HAP-1 (cell line): ENCODE measurements around the gene ZDHHC11.
"Not testable (repeated sequence)": the region's sequence is repeated elsewhere in the genome, so short reads cannot be mapped to it uniquely, and the experiment has no call there.

Source experiments
- DNase-seq, 2 experiments: peaks; one replicate each; pipeline ENCODE4 v3.0.0-alpha.2; 2016 to 2020; ENCODE audit warnings: low spot score in 2 of 2
- H3K27me3 ChIP-seq: fragments of 250-450 bp; sonication (Bioruptor Pico); 2 replicates; pipeline ENCODE4 v1.5.1; 2020; ENCODE audit warnings: low read depth, mild to moderate bottlenecking, moderate library complexity
- H3K36me3 ChIP-seq: fragments of 250-450 bp; sonication (Bioruptor Pico); replicated peaks from 2 replicates; pipeline ENCODE4 v1.5.1; 2020; ENCODE audit warnings: mild to moderate bottlenecking
- H3K4me1 ChIP-seq: fragments of 250-450 bp; sonication (Bioruptor Pico); 2 replicates; pipeline ENCODE4 v1.5.1; 2020; ENCODE audit warnings: mild to moderate bottlenecking
- H3K4me3 ChIP-seq: fragments of 250-450 bp; sonication (Bioruptor Pico); 2 replicates; pipeline ENCODE4 v1.5.1; 2020; ENCODE audit warnings: mild to moderate bottlenecking, moderate library complexity
- H3K9me3 ChIP-seq: fragments of 250-450 bp; sonication (Bioruptor Pico); 2 replicates; pipeline ENCODE4 v1.5.1; 2020; ENCODE audit warnings: mild to moderate bottlenecking, moderate library complexity
- in situ Hi-C: fragments of 300-500 bp; cut with MboI; formaldehyde crosslinking; loops from 3 replicates; pipeline ENCODE4 v1.14.3; 2020; ENCODE audit warnings: low sequenced_read_pairs, inconsistent platforms, mixed read lengths

Gene ZDHHC11

GRCh38 chr5:783049-783802 lies 67.6 kb downstream of the ZDHHC11 start:
- H3K4me1 ChIP-seq, H3K27me3 ChIP-seq, H3K4me3 ChIP-seq, H3K36me3 ChIP-seq, H3K9me3 ChIP-seq, in situ Hi-C loops: not testable (repeated sequence)
- peak in 1 of 2 experiments; percentile 88 for DNase-seq

DNA sequence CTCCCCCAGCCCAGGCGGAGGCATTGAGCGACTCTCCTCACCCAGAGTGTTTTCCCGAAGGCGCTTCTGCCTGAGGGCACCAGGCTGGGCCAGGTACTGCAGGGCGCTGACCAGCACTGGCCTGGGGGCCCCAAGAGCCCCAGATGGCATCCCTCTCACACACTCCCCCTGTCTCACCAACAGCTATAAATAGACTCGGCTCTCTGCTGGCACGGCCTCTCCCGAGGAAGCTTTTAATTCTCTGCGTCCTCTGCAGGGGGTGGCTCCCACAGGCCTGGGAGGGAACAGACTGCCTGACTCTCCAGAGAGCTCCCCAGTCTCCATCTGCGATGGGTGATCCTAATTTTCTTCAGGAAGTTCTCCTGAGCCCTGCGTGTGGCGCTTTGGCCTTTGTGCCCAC lies 68.4 kb downstream of the ZDHHC11 start:
- in situ Hi-C loops: not testable (repeated sequence)

DNA sequence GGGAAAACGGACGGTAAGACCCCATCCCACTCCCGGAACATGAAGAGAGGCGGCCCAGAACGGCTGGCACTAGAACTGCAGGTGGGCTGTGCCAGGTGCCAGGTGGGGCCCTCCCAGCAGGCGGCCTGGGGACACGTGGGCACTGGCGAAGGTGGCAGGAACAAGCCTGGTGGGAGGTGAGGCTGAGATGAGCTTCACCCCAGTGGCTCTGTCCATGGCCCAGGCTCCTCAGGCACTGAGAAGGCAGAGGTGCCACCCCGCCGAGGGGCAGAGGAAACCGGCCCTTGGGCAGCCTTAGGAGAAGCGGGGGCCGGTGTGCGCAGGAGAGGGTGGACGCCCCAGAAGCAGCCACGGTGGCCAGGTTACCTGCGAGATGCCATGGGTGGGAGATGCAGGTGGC lies 70.2 kb downstream of the ZDHHC11 start:
- H3K36me3 ChIP-seq: not testable (repeated sequence)

More for the DNA sequence above, 68.4 kb downstream of the ZDHHC11 start:
- not testable (repeated sequence) for H3K36me3 ChIP-seq, DNase-seq, H3K27me3 ChIP-seq, H3K9me3 ChIP-seq, H3K4me3 ChIP-seq, H3K4me1 ChIP-seq

DNA sequence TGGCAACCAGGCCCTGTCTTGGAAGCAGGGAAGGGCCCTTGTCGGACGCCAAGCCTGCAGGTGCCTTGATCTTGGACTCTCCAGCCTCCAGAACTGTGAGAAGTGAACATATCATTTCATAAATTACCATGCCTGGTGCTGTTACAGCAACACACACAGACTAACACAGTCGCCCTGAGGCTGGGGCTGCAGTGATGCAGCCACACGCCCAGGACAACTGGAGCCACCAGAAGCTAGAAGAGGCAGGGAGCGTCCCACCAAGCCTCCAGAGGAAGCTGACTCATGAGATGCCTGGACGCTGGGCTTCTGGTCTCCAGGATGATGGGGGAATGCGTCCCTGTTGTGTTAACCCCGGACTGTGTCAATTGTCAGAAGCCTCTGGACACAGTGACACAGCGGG lies 71.8 kb downstream of the ZDHHC11 start:
- not testable (repeated sequence) for H3K27me3 ChIP-seq, H3K4me3 ChIP-seq
- in situ Hi-C loops: loop anchor here (5.0 kb wide), 1 partner anchor 97 kb away; no protein-coding TSS in a partner anchor

More for the DNA sequence above, 70.2 kb downstream of the ZDHHC11 start:
- H3K27me3 ChIP-seq, in situ Hi-C loops, H3K9me3 ChIP-seq, H3K4me1 ChIP-seq, H3K4me3 ChIP-seq, DNase-seq: not testable (repeated sequence)

DNA sequence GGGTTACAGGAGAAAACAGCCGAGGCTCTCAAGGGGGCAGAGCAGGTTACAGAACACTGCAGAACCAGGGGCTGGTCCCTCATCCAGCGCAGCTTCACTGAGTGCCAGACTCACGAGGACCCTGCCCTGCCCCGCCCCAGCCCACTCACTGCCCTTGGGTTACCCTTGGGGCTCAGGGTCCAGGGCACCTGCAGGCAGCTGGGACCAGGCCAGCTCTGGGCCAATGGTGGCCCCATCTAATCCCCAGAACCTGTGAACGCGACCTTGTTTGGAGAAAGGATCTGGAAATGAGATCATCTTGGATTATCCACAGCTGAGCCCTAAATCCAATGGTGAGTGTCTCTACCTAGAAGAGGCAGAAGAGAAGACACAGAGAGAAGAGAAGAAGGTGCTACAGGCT lies 72.4 kb downstream of the ZDHHC11 start:
- H3K4me1 ChIP-seq, H3K9me3 ChIP-seq, H3K4me3 ChIP-seq, H3K27me3 ChIP-seq, DNase-seq, H3K36me3 ChIP-seq: not testable (repeated sequence)
- in situ Hi-C loops: loop anchor here (5.0 kb wide), 1 partner anchor 96 kb away; no protein-coding TSS in a partner anchor

More for the DNA sequence above, 71.8 kb downstream of the ZDHHC11 start:
- DNase-seq, H3K9me3 ChIP-seq, H3K36me3 ChIP-seq, H3K4me1 ChIP-seq: not testable (repeated sequence)

- H3K36me3 ChIP-seq: no peaks in the 10 kb centered on the region
- H3K4me1 ChIP-seq: no peaks in the 10 kb centered on the region
- DNase-seq: peak in 1 of 2 experiments; percentile 17
- no peaks in the 10 kb centered on the region for H3K9me3 ChIP-seq
- in situ Hi-C loops: loop anchor here (5.0 kb wide), 1 partner anchor 95 kb away; no protein-coding TSS in a partner anchor
- H3K27me3 ChIP-seq: no peaks in the 10 kb centered on the region
- no peak overlapping the region for H3K4me3 ChIP-seq
These were observed 73.0 kb downstream of the ZDHHC11 start for GRCh38 chr5:777756-778161.

GRCh38 chr5:776862-777711 lies 73.7 kb downstream of the ZDHHC11 start:
- peak in 1 of 2 experiments; percentile 15 for DNase-seq
- Histone ChIP-seq H3K9me3 (no peaks in the 10 kb centered on the region), H3K4me1 (no peaks in the 10 kb centered on the region), H3K27me3 (no peaks in the 10 kb centered on the region), H3K4me3 (no peak overlapping the region), H3K36me3 (no peaks in the 10 kb centered on the region)
- in situ Hi-C loops: loop anchor here (5.0 kb wide), 1 partner anchor 95 kb away; no protein-coding TSS in a partner anchor

GRCh38 chr5:775961-776861 lies 74.6 kb downstream of the ZDHHC11 start:
- peak in 1 of 2 experiments; percentile 9 for DNase-seq
- Histone ChIP-seq H3K4me3 (no peak overlapping the region), H3K9me3 (no peaks in the 10 kb centered on the region), H3K36me3 (no peaks in the 10 kb centered on the region), H3K27me3 (no peaks in the 10 kb centered on the region), H3K4me1 (no peaks in the 10 kb centered on the region)
- in situ Hi-C loops: loop anchor here (5.0 kb wide), 1 partner anchor 94 kb away; no protein-coding TSS in a partner anchor

- not testable (repeated sequence) for H3K36me3 ChIP-seq
These were observed 75.2 kb downstream of the ZDHHC11 start for GRCh38 chr5:775595-775960.

GRCh38 chr5:774854-775505 lies 75.8 kb downstream of the ZDHHC11 start:
- in situ Hi-C loops: loop anchor here (5.0 kb wide), 1 partner anchor 93 kb away; no protein-coding TSS in a partner anchor
- not testable (repeated sequence) for H3K36me3 ChIP-seq, H3K4me1 ChIP-seq, H3K9me3 ChIP-seq, H3K4me3 ChIP-seq, H3K27me3 ChIP-seq
- DNase-seq: peak in 1 of 2 experiments; percentile 18

More at GRCh38 chr5:775595-775960, 75.2 kb downstream of the ZDHHC11 start:
- not testable (repeated sequence) for H3K4me1 ChIP-seq, H3K27me3 ChIP-seq, H3K4me3 ChIP-seq, H3K9me3 ChIP-seq
- peak in 1 of 2 experiments; percentile 22 for DNase-seq
- in situ Hi-C loops: loop anchor here (5.0 kb wide), 1 partner anchor 93 kb away; no protein-coding TSS in a partner anchor

DNA sequence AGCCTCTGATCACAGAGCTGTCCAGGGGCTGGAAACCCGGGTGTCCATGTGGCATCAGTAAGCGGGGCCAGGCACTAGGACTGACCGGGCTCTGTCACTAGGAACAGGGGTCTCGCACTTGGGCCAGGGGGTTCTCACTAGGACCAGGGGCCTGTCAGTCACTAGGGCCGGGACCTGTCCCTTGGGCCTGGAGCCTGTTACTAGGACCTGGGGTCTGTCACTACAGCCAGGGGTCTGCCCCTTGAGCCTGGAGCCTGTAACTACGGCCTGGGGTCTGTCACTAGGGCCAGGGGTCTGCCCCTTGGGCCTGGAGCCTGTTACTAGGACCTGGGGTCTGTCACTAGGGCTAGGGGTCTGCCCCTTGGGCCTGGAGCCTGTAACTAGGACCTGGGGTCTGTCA lies 76.5 kb downstream of the ZDHHC11 start:
- in situ Hi-C loops, H3K9me3 ChIP-seq, H3K4me1 ChIP-seq, H3K36me3 ChIP-seq, H3K27me3 ChIP-seq, H3K4me3 ChIP-seq: not testable (repeated sequence)
- peak in 1 of 2 experiments; percentile 10 for DNase-seq

DNA sequence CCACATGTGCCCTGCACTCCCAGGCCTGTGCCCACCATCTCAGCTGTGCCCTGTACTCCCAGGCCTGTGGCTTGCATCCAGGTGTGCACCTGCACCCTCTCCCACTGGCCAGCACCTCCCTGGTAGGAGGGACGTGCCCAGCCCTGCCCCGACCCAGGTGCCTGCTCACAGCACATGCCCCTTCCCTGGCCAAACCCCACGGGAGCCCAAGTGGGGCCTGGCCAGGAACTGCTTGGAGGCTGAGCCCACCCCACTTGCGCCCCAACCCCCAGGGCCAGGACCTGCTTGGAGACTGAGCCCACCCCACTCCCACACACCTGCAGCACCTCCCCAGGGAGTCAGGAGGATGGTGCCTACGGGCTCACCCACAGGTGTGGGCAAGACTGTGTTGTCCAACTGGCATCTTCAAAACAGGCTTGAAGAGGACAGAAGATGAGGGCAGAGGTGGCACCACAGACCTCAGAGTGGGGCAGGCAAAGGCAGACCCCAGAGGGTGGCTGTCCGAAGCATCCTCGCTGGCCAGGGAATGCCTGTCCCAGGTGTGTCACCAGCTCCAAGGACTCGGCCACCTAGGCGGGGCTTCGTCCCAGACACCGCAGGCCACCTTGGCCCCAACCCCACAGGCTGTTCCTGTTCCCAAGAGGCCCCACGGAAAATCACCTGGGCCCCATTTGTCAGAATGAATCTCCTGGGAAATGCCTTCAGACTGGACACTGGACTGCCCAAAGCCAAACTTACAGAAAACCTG lies 77.1 kb downstream of the ZDHHC11 start:
- Histone ChIP-seq H3K4me1 (no peaks in the 10 kb centered on the region), H3K4me3 (no peak overlapping the region), H3K27me3 (no peaks in the 10 kb centered on the region), H3K9me3 (no peaks in the 10 kb centered on the region), H3K36me3 (no peaks in the 10 kb centered on the region)
- in situ Hi-C loops: no loop called here
- peak in 1 of 2 experiments; percentile 8 for DNase-seq
